AG10803 (cell line): Measurements from ENCODE around the gene WNT5B.
"Not testable (repeated sequence)": the region's sequence is repeated elsewhere in the genome, so short reads cannot be mapped to it uniquely, and the experiment has no call there.

Experiments
- DNase-seq: peaks from one replicate; pipeline ENCODE4 v3.0.0; 2010; ENCODE audit warnings: low read depth
- H3K4me3 ChIP-seq: 2 replicates; pipeline ENCODE4 v1.5.1; 2011; ENCODE audit warnings: mild to moderate bottlenecking, low read length, control low read depth
- TF ChIP-seq, protein P1 (sequence below): conservative IDR thresholded peaks from 2 replicates; pipeline ENCODE4 v1.5.1; 2011; ENCODE audit warnings: mild to moderate bottlenecking, low read length, control low read depth, inconsistent platforms

WNT5B gene

DNA sequence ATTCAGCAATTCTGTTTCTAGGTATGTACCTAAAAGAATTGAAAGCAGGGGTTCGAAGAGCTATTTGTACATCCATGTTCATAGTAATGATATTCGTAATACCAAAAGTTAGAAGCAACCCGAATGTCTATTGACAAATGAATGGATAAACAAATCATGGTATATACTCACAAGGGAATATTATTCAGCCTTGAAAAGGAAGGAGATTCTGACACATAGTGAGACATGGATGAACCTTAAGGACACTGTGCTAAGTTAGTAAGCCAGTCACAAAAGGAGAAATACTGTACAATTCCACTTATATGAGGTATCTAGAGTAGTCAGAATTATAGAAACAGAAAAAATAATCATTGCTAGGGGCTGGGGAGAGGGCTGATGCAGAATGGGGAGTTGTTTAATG is 30.3 kb upstream of the WNT5B start:
- TF ChIP-seq, protein P1, sequence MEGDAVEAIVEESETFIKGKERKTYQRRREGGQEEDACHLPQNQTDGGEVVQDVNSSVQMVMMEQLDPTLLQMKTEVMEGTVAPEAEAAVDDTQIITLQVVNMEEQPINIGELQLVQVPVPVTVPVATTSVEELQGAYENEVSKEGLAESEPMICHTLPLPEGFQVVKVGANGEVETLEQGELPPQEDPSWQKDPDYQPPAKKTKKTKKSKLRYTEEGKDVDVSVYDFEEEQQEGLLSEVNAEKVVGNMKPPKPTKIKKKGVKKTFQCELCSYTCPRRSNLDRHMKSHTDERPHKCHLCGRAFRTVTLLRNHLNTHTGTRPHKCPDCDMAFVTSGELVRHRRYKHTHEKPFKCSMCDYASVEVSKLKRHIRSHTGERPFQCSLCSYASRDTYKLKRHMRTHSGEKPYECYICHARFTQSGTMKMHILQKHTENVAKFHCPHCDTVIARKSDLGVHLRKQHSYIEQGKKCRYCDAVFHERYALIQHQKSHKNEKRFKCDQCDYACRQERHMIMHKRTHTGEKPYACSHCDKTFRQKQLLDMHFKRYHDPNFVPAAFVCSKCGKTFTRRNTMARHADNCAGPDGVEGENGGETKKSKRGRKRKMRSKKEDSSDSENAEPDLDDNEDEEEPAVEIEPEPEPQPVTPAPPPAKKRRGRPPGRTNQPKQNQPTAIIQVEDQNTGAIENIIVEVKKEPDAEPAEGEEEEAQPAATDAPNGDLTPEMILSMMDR: no peak
- DNase-seq: no peak
- no peak overlapping the region for H3K4me3 ChIP-seq

DNA sequence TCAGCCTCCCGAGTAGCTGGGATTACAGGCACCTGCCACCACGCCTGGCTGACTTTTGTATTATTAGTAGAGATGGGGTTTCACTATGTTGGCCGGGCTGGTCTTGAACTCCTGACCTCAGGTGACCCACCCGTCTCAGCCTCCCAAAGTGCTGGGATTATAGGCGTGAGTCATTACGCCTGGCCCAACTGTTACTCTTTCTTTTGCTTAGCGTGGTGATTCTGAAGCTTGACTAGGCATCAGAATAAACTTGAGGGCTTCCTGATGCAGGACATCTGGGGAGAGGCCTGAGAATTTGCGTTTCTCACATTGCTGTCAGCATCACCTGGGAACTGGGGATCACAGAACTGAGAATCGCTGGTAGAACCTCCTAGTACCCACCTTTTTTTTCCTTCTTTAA is 26.3 kb upstream of the WNT5B start:
- DNase-seq, H3K4me3 ChIP-seq: not testable (repeated sequence)

DNA sequence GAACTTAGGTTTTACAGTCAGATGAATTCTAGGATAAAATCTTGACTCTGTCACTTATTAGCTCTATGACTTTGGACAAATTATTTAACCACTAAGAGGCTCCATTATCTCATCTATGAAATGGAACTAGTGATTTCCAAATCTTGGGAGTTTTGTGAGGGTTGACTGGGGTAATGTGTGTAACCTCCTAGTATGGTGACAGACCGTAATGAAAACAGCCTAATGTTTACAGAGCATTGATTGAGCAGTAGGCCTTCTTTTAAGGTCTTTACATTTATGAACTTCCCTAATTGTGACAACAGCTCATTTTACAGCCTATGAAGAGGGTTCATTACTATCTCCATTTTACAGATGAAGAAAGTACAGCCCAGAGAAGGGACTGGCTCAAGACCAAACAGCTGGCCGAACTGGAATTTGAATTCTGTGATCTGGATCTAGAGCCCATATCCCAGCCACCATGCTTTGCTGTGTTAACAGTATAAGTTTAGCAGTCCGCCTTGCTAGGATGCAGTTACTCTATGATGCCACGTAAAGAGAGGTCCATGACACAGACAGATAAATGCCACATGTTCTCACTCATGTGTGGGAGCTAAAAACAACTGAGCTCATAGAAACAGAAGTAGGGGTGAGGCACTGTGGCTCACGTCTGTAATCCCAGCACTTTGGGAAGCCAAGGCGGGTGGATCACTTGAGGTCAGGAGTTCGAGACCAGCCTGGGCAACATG is 25.6 kb upstream of the WNT5B start:
- TF ChIP-seq, protein P1: no peak
- no peak for DNase-seq
- H3K4me3 ChIP-seq: no peak overlapping the region

DNA sequence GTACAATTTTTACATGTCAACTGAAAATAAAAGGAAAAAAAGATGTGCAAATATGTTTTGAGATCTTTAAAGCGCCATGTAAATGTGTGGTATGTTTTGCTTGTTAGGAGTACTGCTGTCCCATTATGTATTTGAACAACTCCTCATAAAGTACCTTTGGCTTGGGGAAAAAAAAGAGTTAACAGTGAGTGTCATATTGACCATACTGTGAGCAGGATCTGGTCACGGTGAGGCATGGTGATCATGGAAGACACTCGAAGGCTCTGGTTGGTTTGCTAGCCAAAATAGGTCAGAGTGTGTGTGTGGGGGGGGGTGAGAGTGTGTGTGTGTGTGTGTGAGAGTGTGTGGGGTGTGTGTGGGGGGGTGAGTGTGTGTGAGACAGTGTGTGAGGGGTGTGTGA is 24.6 kb upstream of the WNT5B start:
- TF ChIP-seq, protein P1: no peak
- no peak overlapping the region for H3K4me3 ChIP-seq
- DNase-seq: no peak

DNA sequence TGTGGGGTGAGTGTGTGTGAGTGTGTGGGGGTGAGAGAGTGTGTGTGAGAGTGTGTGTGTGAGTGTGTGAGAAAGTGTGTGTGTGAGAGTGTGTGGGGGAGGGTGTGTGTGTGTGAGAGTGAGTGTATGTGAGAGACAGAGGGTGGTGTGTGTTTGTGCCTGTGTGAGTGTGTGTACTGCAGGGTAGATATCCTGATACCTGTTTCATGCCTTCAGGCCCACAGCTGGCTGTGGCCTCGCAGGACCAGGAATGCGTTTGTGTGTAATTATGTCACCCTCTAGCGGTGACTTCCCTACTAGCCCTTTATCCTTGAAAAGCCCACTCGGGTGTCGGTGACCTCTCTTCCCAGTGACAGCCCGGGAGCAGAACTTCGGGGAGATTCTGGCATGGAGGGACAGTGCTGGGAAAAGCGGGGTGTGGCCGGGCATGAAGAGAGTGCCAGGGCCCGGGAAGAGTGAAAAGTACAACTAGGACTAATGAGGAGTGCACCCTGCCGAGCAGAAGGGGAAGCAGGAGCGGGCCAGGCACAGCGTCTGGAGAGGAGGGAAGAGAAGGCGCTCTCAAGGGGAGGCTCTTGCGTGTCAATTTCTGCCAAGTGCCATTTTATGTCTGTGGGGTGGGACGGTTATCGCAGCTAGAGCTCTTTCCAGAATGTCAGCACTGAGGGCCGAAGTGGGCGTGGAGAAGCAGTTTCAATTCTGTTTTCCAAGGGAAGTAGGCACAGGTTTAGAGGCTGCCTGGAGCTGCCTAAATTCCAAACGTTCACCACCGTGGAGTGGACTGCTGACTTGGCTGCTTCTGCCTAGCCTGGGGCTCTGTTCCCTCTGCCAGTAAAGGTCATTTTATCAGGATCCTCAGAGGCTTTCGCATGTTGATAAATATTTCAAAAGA is 23.7 kb upstream of the WNT5B start:
- peak; percentile 84 for DNase-seq
- H3K4me3 ChIP-seq: peak overlapping the region; percentile 55
- TF ChIP-seq, protein P1: peak; percentile 77

DNA sequence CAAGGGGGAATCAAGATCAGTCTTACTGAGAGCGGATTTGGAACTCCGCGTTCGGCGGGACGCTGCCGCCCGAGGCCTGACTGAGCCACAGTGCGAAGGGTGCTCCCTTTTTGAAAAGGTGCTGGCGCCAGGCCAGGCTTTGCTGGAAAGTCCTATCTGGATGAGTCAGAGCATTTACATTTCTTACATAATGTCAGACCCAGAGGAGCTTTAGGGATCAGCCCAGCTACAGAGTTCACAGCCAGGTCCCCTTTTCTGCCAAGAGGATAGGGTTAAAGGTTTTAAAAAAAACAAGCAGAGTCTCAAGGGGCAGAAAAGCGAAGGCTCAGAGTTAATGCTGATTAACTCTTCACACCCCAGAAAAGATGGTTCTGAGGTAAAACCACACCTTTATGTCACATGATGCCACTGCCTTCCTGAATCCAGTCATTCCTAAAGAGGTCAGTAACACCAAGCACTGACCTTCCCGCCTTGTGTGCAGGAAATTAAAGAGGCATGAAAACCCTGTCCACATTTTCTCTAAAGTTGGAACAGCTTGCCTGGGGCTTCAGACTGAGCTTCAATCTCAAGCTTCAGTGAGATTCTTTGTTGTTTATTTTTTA is 22.9 kb upstream of the WNT5B start:
- DNase-seq: peak; percentile 85
- H3K4me3 ChIP-seq: peak overlapping the region; percentile 55
- TF ChIP-seq, protein P1: no peak

DNA sequence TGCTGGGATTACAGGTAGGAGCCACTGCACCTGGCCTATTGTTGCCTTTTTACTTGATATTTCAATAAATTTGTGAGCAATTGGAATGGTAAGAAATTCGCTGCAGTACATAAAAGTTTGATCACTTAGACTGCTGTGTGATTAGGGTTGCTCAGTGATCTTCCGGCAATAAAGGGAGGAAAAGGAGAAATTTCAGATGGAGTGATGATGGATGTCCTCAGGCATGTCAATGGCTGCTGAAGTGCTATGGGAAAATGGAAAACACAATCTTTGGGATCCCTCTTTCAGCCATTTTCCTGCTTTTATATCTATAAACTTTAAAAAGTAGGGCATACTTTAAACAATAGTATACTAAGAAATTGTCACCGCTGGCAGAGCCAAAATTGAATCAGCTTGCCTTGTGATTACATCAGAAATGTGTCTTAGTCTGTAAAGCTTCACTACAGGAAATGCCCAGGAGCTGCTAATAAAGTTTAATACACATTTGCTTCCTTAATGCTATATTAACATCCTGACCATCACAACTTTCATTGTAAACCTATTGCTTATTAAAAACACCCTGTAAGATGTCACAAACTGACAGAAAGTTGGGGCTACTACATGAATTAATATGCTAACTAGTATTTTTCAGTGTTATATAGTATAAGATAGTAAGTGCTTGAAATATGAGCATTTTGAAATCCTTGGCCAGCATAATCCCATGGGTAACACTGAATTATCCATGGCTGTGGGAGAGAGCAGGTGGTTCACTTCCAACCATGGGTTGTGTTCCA is 20.9 kb upstream of the WNT5B start:
- DNase-seq: peak; percentile 80

More for the DNA sequence above, 20.9 kb upstream of the WNT5B start:
- H3K4me3 ChIP-seq: no peak overlapping the region
- TF ChIP-seq, protein P1: no peak
